HepG2 (cell line): ENCODE data around the gene SUPT4H1. TPM values are rescaled to one million over a fixed set of nuclear protein-coding genes. Genes with fewer than 3 reads are reported as not detected.

Experiments
- CHD2 ChIP-seq: IDR thresholded peaks from 2 replicates; pipeline ENCODE4 v1.6.1; 2011; ENCODE audit warnings: low read depth, low read length, improper control_type of control experiment
- EEA1 ChIP-seq: sonication (generic); formaldehyde crosslinking; IDR thresholded peaks from 2 replicates; pipeline ENCODE4 v1.5.1; 2020; ENCODE audit warnings: mild to moderate bottlenecking, missing genetic modification reagents, borderline replicate concordance
- HOXA7 ChIP-seq: sonication (generic); formaldehyde crosslinking; IDR thresholded peaks from 2 replicates; pipeline ENCODE4 v1.8.1; 2022; ENCODE audit warnings: mild to moderate bottlenecking, missing genetic modification reagents, moderate library complexity
- KDM5A ChIP-seq: fragments of 200-600 bp; sonication (generic); IDR thresholded peaks from 2 replicates; pipeline ENCODE4 v1.7.0; 2018; ENCODE audit warnings: antibody characterized with exemption, mild to moderate bottlenecking, low read length, borderline replicate concordance
- NFKB2 ChIP-seq: sonication (generic); formaldehyde crosslinking; IDR thresholded peaks from 2 replicates; pipeline ENCODE4 v1.4.0; 2020; ENCODE audit warnings: missing genetic modification reagents, borderline replicate concordance
- SRY ChIP-seq: sonication (generic); formaldehyde crosslinking; IDR thresholded peaks from 2 replicates; pipeline ENCODE4 v1.8.0; 2022; ENCODE audit warnings: mild to moderate bottlenecking, missing genetic modification reagents
- ZNF292 ChIP-seq: sonication (generic); formaldehyde crosslinking; IDR thresholded peaks from 2 replicates; pipeline ENCODE4 v1.8.1; 2022; ENCODE audit warnings: mild to moderate bottlenecking, low read depth, missing genetic modification reagents, borderline replicate concordance
- ZNF44 ChIP-seq: sonication (generic); formaldehyde crosslinking; IDR thresholded peaks from 2 replicates; pipeline ENCODE4 v1.5.1; 2020; ENCODE audit warnings: mild to moderate bottlenecking, missing genetic modification reagents
- ZSCAN30 ChIP-seq: sonication (generic); formaldehyde crosslinking; IDR thresholded peaks from 2 replicates; pipeline ENCODE4 v1.5.0; 2020; ENCODE audit warnings: mild to moderate bottlenecking, missing genetic modification reagents
- ZSCAN9 ChIP-seq: IDR thresholded peaks from 2 replicates; pipeline ENCODE4 v1.6.1; 2016; ENCODE audit warnings: borderline replicate concordance
- polyA plus RNA-seq, 8 experiments: library from polyadenylated mRNA; depleted of rRNA in 3 of 8; stranded (reverse) in 7 of 8; unstranded in 1 of 8; fragments of >200 nt; fragmentation: Illumina TruSeq in 4 of 8; extraction: Trizol in 4 of 8; gene quantifications; 2 replicates each; pipeline versions ENCODE4 v1.2.1 to v1.2.3, GENCODE V29; 2011 to 2016; ENCODE audit warnings: low read depth in 4 of 8, missing spikeins in 1 of 8, mixed read lengths in 1 of 8; ENCODE audit not compliant: insufficient read depth in 1 of 8
- total RNA-seq, 5 experiments: library from RNA; depleted of rRNA; stranded (reverse); fragments of >200 nt; fragmentation: Illumina TruSeq; extraction: Trizol; gene quantifications; 2 replicates each; pipeline ENCODE4 v1.2.3, GENCODE V29; 2016; ENCODE audit warnings: low read depth in 1 of 5
- TF ChIP-seq, protein P1 (sequence below): sonication (generic); formaldehyde crosslinking; IDR thresholded peaks from 2 replicates; pipeline ENCODE4 v1.8.1; 2023; ENCODE audit warnings: missing genetic modification reagents, inconsistent platforms, borderline replicate concordance
- TF ChIP-seq, protein P2 (sequence below): IDR thresholded peaks from 2 replicates; pipeline ENCODE4 v1.6.1; 2018; ENCODE audit warnings: missing genetic modification reagents, mild to moderate bottlenecking, missing compliant biosample characterization
- TF ChIP-seq, protein P3 (sequence below): sonication (generic); formaldehyde crosslinking; IDR thresholded peaks from 2 replicates; pipeline ENCODE4 v1.5.1; 2020; ENCODE audit warnings: mild to moderate bottlenecking, missing genetic modification reagents, borderline replicate concordance
- TF ChIP-seq, protein P4 (sequence below): sonication (generic); formaldehyde crosslinking; conservative IDR thresholded peaks from 2 replicates; pipeline ENCODE4 v1.8.0; 2022; ENCODE audit warnings: mild to moderate bottlenecking, moderate library complexity, missing genetic modification reagents
- TF ChIP-seq, protein P5 (sequence below): sonication (generic); formaldehyde crosslinking; IDR thresholded peaks from 2 replicates; pipeline ENCODE4 v1.4.0; 2020; ENCODE audit warnings: missing genetic modification reagents, borderline replicate concordance
- TF ChIP-seq, protein P6 (sequence below): sonication (generic); formaldehyde crosslinking; IDR thresholded peaks from 2 replicates; pipeline ENCODE4 v1.4.0; 2020; ENCODE audit warnings: missing genetic modification reagents

Gene SUPT4H1
- total and polyA plus RNA-seq, 2 of the 13 experiments (the other 11 are each of a cell fraction or from before 2014, with no cell fraction given): 155 to 244 TPM

DNA sequence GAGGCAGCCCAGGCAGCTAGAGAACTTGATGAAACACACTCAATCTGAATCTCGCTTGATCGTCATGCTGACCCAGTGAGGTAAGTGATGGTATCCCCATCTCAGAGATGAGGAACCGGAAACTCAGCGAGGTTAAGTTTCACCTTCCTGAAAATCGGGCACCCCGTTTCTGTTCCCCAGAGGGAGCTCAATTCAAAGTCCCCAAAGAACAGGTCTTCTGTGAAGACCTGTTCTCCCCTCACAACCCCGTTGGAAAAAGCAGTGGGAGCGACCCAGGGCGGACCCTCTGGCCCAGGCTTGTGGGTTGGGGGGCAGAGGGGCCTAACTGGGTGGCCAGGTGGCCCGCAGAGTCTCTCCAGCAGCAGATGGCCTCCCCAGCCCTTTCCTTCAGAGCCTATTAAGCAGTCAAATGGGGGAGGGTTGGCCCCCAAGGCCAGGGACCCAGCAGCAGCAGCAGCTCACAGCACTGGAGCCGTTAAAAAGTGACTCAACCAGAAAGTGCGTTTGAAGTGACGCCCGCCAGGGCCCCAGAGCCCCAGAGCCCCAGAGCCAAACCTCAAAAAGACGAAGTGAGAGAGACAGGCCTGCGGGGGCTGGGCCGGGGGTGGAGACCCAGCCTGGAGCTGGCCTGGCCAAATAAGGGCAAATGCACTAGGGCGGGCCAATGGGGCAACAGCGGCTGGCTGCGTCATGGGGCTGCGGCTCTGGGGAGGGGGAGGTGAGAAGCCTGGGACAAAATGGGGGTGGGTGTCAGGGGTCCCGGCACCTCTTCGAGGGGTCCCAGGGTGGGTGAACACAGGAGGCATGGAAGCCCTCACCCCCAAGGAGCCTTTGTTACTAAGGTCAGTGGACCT lies 14.2 kb downstream of the SUPT4H1 start (continued):
- TF ChIP-seq, protein P1, sequence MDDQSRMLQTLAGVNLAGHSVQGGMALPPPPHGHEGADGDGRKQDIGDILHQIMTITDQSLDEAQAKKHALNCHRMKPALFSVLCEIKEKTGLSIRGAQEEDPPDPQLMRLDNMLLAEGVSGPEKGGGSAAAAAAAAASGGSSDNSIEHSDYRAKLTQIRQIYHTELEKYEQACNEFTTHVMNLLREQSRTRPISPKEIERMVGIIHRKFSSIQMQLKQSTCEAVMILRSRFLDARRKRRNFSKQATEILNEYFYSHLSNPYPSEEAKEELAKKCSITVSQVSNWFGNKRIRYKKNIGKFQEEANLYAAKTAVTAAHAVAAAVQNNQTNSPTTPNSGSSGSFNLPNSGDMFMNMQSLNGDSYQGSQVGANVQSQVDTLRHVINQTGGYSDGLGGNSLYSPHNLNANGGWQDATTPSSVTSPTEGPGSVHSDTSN (CRISPR knock-in tag): no peak
- TF ChIP-seq, protein P2, sequence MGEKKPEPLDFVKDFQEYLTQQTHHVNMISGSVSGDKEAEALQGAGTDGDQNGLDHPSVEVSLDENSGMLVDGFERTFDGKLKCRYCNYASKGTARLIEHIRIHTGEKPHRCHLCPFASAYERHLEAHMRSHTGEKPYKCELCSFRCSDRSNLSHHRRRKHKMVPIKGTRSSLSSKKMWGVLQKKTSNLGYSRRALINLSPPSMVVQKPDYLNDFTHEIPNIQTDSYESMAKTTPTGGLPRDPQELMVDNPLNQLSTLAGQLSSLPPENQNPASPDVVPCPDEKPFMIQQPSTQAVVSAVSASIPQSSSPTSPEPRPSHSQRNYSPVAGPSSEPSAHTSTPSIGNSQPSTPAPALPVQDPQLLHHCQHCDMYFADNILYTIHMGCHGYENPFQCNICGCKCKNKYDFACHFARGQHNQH (CRISPR knock-in tag): peak; percentile 53; the same call in 1 of the 2 replicates
- TF ChIP-seq, protein P3, sequence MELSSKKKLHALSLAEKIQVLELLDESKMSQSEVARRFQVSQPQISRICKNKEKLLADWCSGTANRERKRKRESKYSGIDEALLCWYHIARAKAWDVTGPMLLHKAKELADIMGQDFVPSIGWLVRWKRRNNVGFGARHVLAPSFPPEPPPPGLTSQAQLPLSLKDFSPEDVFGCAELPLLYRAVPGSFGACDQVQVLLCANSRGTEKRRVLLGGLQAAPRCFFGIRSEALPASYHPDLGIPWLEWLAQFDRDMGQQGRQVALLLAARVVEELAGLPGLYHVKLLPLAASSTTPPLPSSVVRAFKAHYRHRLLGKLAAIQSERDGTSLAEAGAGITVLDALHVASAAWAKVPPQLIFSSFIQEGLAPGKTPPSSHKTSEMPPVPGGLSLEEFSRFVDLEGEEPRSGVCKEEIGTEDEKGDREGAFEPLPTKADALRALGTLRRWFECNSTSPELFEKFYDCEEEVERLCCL (CRISPR knock-in tag): 0 out of 2 replicates have a peak, but pooled peaks have one; percentile 46
- TF ChIP-seq, protein P4, sequence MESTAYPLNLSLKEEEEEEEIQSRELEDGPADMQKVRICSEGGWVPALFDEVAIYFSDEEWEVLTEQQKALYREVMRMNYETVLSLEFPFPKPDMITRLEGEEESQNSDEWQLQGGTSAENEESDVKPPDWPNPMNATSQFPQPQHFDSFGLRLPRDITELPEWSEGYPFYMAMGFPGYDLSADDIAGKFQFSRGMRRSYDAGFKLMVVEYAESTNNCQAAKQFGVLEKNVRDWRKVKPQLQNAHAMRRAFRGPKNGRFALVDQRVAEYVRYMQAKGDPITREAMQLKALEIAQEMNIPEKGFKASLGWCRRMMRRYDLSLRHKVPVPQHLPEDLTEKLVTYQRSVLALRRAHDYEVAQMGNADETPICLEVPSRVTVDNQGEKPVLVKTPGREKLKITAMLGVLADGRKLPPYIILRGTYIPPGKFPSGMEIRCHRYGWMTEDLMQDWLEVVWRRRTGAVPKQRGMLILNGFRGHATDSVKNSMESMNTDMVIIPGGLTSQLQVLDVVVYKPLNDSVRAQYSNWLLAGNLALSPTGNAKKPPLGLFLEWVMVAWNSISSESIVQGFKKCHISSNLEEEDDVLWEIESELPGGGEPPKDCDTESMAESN: 0 out of 2 replicates have a peak, but pooled peaks have one; percentile 52
- TF ChIP-seq, protein P5, sequence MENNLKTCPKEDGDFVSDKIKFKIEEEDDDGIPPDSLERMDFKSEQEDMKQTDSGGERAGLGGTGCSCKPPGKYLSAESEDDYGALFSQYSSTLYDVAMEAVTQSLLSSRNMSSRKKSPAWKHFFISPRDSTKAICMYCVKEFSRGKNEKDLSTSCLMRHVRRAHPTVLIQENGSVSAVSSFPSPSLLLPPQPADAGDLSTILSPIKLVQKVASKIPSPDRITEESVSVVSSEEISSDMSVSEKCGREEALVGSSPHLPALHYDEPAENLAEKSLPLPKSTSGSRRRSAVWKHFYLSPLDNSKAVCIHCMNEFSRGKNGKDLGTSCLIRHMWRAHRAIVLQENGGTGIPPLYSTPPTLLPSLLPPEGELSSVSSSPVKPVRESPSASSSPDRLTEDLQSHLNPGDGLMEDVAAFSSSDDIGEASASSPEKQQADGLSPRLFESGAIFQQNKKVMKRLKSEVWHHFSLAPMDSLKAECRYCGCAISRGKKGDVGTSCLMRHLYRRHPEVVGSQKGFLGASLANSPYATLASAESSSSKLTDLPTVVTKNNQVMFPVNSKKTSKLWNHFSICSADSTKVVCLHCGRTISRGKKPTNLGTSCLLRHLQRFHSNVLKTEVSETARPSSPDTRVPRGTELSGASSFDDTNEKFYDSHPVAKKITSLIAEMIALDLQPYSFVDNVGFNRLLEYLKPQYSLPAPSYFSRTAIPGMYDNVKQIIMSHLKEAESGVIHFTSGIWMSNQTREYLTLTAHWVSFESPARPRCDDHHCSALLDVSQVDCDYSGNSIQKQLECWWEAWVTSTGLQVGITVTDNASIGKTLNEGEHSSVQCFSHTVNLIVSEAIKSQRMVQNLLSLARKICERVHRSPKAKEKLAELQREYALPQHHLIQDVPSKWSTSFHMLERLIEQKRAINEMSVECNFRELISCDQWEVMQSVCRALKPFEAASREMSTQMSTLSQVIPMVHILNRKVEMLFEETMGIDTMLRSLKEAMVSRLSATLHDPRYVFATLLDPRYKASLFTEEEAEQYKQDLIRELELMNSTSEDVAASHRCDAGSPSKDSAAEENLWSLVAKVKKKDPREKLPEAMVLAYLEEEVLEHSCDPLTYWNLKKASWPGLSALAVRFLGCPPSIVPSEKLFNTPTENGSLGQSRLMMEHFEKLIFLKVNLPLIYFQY: 0 out of 2 replicates have a peak, but pooled peaks have one; percentile 30
- TF ChIP-seq HOXA7 (no peak), ZSCAN9 (CRISPR knock-in tag) (peak; percentile 59; the same call in 1 of the 2 replicates), SRY (CRISPR knock-in tag) (0 out of 2 replicates have a peak, but pooled peaks have one; percentile 63), ZNF44 (no peak), CHD2 (peak; percentile 39; the same call in 1 of the 2 replicates), EEA1 (no peak), KDM5A (no peak), ZSCAN30 (CRISPR knock-in tag) (0 out of 2 replicates have a peak, but pooled peaks have one; percentile 61), NFKB2 (peak; percentile 52; the same call in 1 of the 2 replicates), ZNF292 (CRISPR knock-in tag) (peak; percentile 37; the same call in 1 of the 2 replicates)
- TF ChIP-seq, protein P6, sequence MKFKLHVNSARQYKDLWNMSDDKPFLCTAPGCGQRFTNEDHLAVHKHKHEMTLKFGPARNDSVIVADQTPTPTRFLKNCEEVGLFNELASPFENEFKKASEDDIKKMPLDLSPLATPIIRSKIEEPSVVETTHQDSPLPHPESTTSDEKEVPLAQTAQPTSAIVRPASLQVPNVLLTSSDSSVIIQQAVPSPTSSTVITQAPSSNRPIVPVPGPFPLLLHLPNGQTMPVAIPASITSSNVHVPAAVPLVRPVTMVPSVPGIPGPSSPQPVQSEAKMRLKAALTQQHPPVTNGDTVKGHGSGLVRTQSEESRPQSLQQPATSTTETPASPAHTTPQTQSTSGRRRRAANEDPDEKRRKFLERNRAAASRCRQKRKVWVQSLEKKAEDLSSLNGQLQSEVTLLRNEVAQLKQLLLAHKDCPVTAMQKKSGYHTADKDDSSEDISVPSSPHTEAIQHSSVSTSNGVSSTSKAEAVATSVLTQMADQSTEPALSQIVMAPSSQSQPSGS: 0 out of 2 replicates have a peak, but pooled peaks have one; percentile 15
